Measurements from ENCODE around the gene OR52B2. TPM values are rescaled to one million over a fixed set of nuclear protein-coding genes. Genes with fewer than 3 reads are reported as not detected.

Gene OR52B2
- total and polyA plus RNA-seq, 9 of the 15 experiments (the other 6 are each of a cell fraction or from before 2014, with no cell fraction given): not detected

- Histone ChIP-seq H4K20me1 (replicated peaks; ENCODE audit: control insufficient read depth, insufficient read depth, low read length) (no peaks in the 10 kb centered on the region), H2AFZ (ENCODE audit: low read depth, low read length) (no peak overlapping the region), H3K4me1 (replicated peaks in 1 of 2; ENCODE audit: control insufficient read depth in 2 of 2, insufficient read depth in 2 of 2, low read length in 2 of 2) (no peaks in the 10 kb centered on the region), H3K36me3 (ENCODE audit: control insufficient read depth, insufficient read depth, low read length) (no peaks in the 10 kb centered on the region), H3K27me3 (ENCODE audit: control insufficient read depth in 2 of 2, insufficient read depth in 2 of 2, low read length in 2 of 2) (peaks cover 0 to 7% of the 10 kb centered on the region in 2 experiments; a peak in 3 of 5 replicates), H3K27ac (ENCODE audit: extremely low read depth, low read depth, low read length) (no peak overlapping the region), H3K79me2 (ENCODE audit: control insufficient read depth, insufficient read depth, low read length) (no peaks in the 10 kb centered on the region; the same call in 2 of the 3 replicates), H3K4me3 (no peak overlapping the region), H3K9me1 (ENCODE audit: control insufficient read depth, insufficient read depth, low read length) (peaks cover 2% of the 10 kb centered on the region), H3K9me3 (replicated peaks; ENCODE audit: control insufficient read depth, insufficient read depth, low read depth, low read length) (no peaks in the 10 kb centered on the region), H3K4me2 (ENCODE audit: insufficient read depth, low read length) (no peak overlapping the region), H3K9ac (ENCODE audit: insufficient read depth in 1 of 2, low read depth in 2 of 2, low read length in 2 of 2) (no peak overlapping the region)
- no TSS peak for BruUV-seq (replicated peaks)
- POLR2A ChIA-PET: no interaction called here
- ATAC-seq: no peak
- CTCF ChIA-PET (ENCODE audit: low intra/inter-chr PET ratio): no interaction called here
- no peak for DNase-seq (ENCODE audit: extremely low read depth in 1 of 4, low spot score in 3 of 4)
- FAIRE-seq: no peak
- in situ Hi-C loops (cut with MboI): no loop called here
- 0% methylated on average over 4 of the region's 4 CpGs for WGBS (ENCODE audit: insufficient coverage, low coverage, missing lambda C conversion rate)
- intact Hi-C loops (cut with micrococcal nuclease): no loop called here
- TF ChIP-seq, protein P1, sequence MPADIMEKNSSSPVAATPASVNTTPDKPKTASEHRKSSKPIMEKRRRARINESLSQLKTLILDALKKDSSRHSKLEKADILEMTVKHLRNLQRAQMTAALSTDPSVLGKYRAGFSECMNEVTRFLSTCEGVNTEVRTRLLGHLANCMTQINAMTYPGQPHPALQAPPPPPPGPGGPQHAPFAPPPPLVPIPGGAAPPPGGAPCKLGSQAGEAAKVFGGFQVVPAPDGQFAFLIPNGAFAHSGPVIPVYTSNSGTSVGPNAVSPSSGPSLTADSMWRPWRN (IDR thresholded peaks at IDR 0.05; ENCODE audit: low read depth): no peak
- TF ChIP-seq SMAD3 (CRISPR knock-in tag; conservative IDR thresholded peaks at IDR 0.05): no peak
- no peak for TF ChIP-seq MAFK (IDR thresholded peaks at IDR 0.05; ENCODE audit: low read length)
- TF ChIP-seq GTF2E2 (tag; IDR thresholded peaks at IDR 0.05): no peak
- TF ChIP-seq PRPF4 (IDR thresholded peaks at IDR 0.05; ENCODE audit: insufficient read depth, low read depth, low read length, poor library complexity, severe bottlenecking): no peak
- no peak for TF ChIP-seq POLR2G (IDR thresholded peaks at IDR 0.05; ENCODE audit: low read depth, low read length)
- no peak for TF ChIP-seq ZSCAN29 (IDR thresholded peaks at IDR 0.05)
Observed at GRCh38 chr11:6196396-6196795, 26.3 kb upstream of the OR52B2 start.

Data from K562 (cell line).